B cell (primary cell): ENCODE data around the gene TRIM46. TPM values are rescaled to one million over a fixed set of nuclear protein-coding genes. Genes with fewer than 3 reads are reported as not detected.

ENCODE experiments used
- ATAC-seq: fragments of 200-7000 bp; cut with Tn5 transposase; one replicate; pipeline ENCODE4 v1.10.0; 2021; ENCODE audit warnings: low read depth, mild to moderate bottlenecking, moderate number of reproducible peaks, moderate library complexity
- CTCF ChIA-PET: fragments of 350-600 bp; sonication (Branson Sonifier 250); formaldehyde crosslinking; loops from one replicate; lab custom pipeline; 2021; ENCODE audit warnings: antibody characterized with exemption, inconsistent platforms; lab: Charles Lee
- POLR2A ChIA-PET: fragments of 350-600 bp; sonication (Branson Sonifier 250); formaldehyde crosslinking; loops from one replicate; lab custom pipeline; 2021; ENCODE audit warnings: antibody characterized with exemption; lab: Charles Lee
- DNase-seq: peaks from one replicate; pipeline ENCODE4 v3.0.0; 2013
- H2AFZ ChIP-seq: 2 replicates; pipeline ENCODE4 v1.6.1; 2012; ENCODE audit warnings: mild to moderate bottlenecking, low read depth, low read length; ENCODE audit not compliant: insufficient read depth, poor library complexity, severe bottlenecking
- H3K27ac ChIP-seq, 2 donors: 1 replicate in 1 of 2; 2 replicates in 1 of 2; pipeline ENCODE4 v1.5.1; 2012 to 2013; ENCODE audit warnings: low read length in 2 of 2, mild to moderate bottlenecking in 2 of 2, moderate library complexity in 1 of 2
- H3K27me3 ChIP-seq, 4 experiments: fragments of 200-600 bp in 1 of 4; sonication (generic) in 1 of 4; replicated peaks in 1 of 4; 1 replicate in 2 of 4; 2 replicates in 2 of 4; pipeline versions ENCODE4 v1.6.1 to v1.7.0; 2013 to 2016; ENCODE audit warnings: low read length in 3 of 4, mild to moderate bottlenecking in 2 of 4, mixed read lengths in 1 of 4, moderate library complexity in 1 of 4; ENCODE audit not compliant: insufficient read depth in 4 of 4, control insufficient read depth in 3 of 4; ENCODE audit errors: control extremely low read depth in 1 of 4
- H3K36me3 ChIP-seq, 2 experiments: replicated peaks in 1 of 2; 1 replicate in 1 of 2; 2 replicates in 1 of 2; pipeline versions ENCODE4 v1.6.1 to v1.7.1; 2013; ENCODE audit warnings: low read length in 1 of 2; ENCODE audit not compliant: insufficient read depth in 2 of 2, control insufficient read depth in 1 of 2; ENCODE audit errors: control extremely low read depth in 1 of 2, extremely low read depth in 1 of 2
- H3K4me1 ChIP-seq, 2 donors: fragments of 200-600 bp in 1 of 2; sonication (generic) in 1 of 2; 1 replicate in 1 of 2; 2 replicates in 1 of 2; pipeline versions ENCODE4 v1.5.1 to v1.6.1; 2013 to 2017; ENCODE audit warnings: low read length in 2 of 2; ENCODE audit not compliant: control insufficient read depth in 2 of 2, insufficient read depth in 2 of 2
- H3K4me2 ChIP-seq: replicated peaks from 2 replicates; pipeline ENCODE3; 2012; ENCODE audit warnings: mild to moderate bottlenecking, low read depth, low read length; ENCODE audit not compliant: poor library complexity, severe bottlenecking
- H3K4me3 ChIP-seq, 5 experiments: fragments of 200-600 bp in 1 of 5; sonication (generic) in 1 of 5; 1 replicate in 3 of 5; 2 replicates in 2 of 5; pipeline versions ENCODE4 v1.5.1 to v1.7.0; 2011 to 2016; ENCODE audit warnings: low read length in 4 of 5, mild to moderate bottlenecking in 4 of 5, low read depth in 2 of 5, control low read depth in 1 of 5, moderate library complexity in 1 of 5; ENCODE audit not compliant: insufficient read depth in 1 of 5; ENCODE audit errors: control extremely low read depth in 1 of 5, extremely low read depth in 1 of 5
- H3K79me2 ChIP-seq: fragments of 200-600 bp; sonication (generic); one replicate; pipeline ENCODE4 v1.6.0; 2016; ENCODE audit warnings: low read length; ENCODE audit not compliant: control insufficient read depth, insufficient read depth
- H3K9ac ChIP-seq: fragments of 200-600 bp; sonication (generic); 2 replicates; pipeline ENCODE4 v1.6.1; 2017; ENCODE audit warnings: mild to moderate bottlenecking, low read length, moderate library complexity
- H3K9me3 ChIP-seq, 3 donors: one replicate each; pipeline versions ENCODE4 v1.6.1 to v1.7.1; 2013; ENCODE audit warnings: low read length in 2 of 3; ENCODE audit not compliant: control insufficient read depth in 2 of 3, insufficient read depth in 1 of 3; ENCODE audit errors: control extremely low read depth in 1 of 3
- H4K20me1 ChIP-seq: 2 replicates; pipeline ENCODE4 v1.6.0; 2012; ENCODE audit warnings: mild to moderate bottlenecking, low read length; ENCODE audit not compliant: insufficient read depth, control insufficient read depth, poor library complexity, severe bottlenecking
- H3K27ac Mint-ChIP-seq: one replicate; pipeline ENCODE4 v1.8.0; 2021; ENCODE audit warnings: mixed read lengths
- H3K27me3 Mint-ChIP-seq: one replicate; pipeline ENCODE4 v1.8.0; 2021; ENCODE audit warnings: mixed read lengths
- H3K4me1 Mint-ChIP-seq: one replicate; pipeline ENCODE4 v1.8.0; 2021; ENCODE audit warnings: mixed read lengths
- H3K4me3 Mint-ChIP-seq: one replicate; pipeline ENCODE4 v1.8.0; 2021; ENCODE audit warnings: mixed read lengths
- H3K9me3 Mint-ChIP-seq: one replicate; pipeline ENCODE4 v1.8.0; 2022; ENCODE audit warnings: mixed read lengths; ENCODE audit not compliant: insufficient read depth
- CTCF ChIP-seq: fragments of 200-600 bp; IDR thresholded peaks from one replicate; pipeline ENCODE4 v1.8.0; 2022; ENCODE audit warnings: antibody characterized with exemption, mild to moderate bottlenecking
- EZH2 ChIP-seq: IDR thresholded peaks from 2 replicates; pipeline ENCODE4 v1.6.1; 2012; ENCODE audit warnings: borderline replicate concordance, low read depth, mild to moderate bottlenecking, moderate library complexity, low read length; ENCODE audit not compliant: insufficient read depth, poor library complexity, severe bottlenecking
- WGBS: methylation state at CpG from one replicate; pipeline ENCODE4 v1.1.5; 2013; ENCODE audit warnings: missing lambda C conversion rate; ENCODE audit not compliant: insufficient coverage; 5-methylcytosine and 5-hydroxymethylcytosine counted together
- intact Hi-C: fragments of 100-400 bp; cut with micrococcal nuclease; formaldehyde crosslinking; loops from one replicate; pipeline ENCODE4 v1.10.0; 2022
- polyA plus RNA-seq: library from polyadenylated mRNA; depleted of rRNA; stranded (reverse); fragments of >200 nt; gene quantifications from 2 replicates; pipeline ENCODE4 v1.2.3, GENCODE V29; 2012
- total RNA-seq, 2 donors: library from RNA; stranded (reverse); fragments of 120-200 nt in 1 of 2; gene quantifications; 1 replicate in 1 of 2; 2 replicates in 1 of 2; pipeline versions ENCODE4 v1.2.3 to v1.2.4, GENCODE V29; 2013 to 2022

TRIM46 gene
- total and polyA plus RNA-seq, 2 donors (not counting 1 experiment from before 2014, with no cell fraction given) = 2.6 to 3.4 TPM

DNA sequence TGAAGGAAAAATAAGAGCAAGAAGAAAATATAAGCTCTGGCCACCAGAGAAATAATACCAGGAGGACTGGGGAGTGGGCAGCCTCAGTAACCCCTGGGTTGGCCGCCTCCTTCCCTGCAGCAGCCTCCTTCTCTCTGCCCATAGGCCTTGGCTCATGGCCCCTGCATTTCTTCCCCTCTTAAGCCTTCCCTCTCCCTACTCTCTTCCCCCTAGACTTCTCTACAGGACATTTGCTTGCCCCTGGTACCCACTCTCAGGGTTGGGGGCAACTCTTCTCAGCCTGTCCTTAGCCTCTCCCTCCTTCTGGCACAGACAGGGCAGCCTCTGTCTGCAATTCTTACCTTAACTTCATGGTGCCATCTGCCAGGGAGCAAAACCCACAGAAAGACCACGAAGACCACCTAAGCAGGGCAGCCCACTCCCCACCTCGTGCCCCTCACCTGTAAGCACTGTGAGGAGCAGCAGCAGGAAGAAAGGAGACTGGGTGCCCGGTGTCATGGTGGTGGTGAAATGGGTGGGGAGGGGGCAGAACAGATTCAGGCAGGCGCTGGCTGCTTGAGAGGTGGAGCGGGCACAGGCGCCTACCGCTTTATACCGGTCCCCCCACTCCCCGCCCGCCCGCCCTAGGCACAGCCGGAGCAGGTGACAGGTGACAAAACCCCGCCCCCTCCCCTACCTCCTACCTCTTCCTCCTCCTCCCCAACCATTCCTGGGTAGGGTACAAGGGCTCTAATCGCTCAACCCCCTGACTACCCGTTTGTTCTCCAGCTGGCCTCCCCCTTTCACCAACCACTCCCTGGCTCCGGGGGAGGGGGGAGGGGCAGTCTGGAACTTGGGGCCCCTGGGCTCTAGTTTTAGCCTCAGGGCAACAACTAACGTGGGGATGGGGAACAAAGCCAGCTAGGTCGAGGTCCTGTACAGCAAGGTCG is 19.0 kb downstream of the TRIM46 start:
- intact Hi-C loops = loop anchor here (2.0 to 5.0 kb wide), 3 partner anchors 16 to 35 kb away; partner anchors contain the start of gene MTX1
- peaks cover 15 to 23% of the 10 kb centered on the region in 2 donors for H3K4me1 ChIP-seq
- CTCF ChIA-PET = interaction anchor here (0.6 to 7.7 kb wide), 20 partner anchors 8 to 370 kb away, joined by 3 to 196 read pairs (median 6); partner anchors contain the start of genes ASH1L, EFNA4, KRTCAP2 and MTX1
- Mint-ChIP-seq H3K4me1 (peaks cover 34% of the 10 kb centered on the region), H3K4me3 (peak overlapping the region; percentile 91), H3K9me3 (no peaks in the 10 kb centered on the region), H3K27me3 (no peaks in the 10 kb centered on the region), H3K27ac (no peak overlapping the region)
- POLR2A ChIA-PET = interaction anchor here (0.5 to 2.3 kb wide), 8 partner anchors 7 to 57 kb away, joined by 5 to 15 read pairs (median 8); partner anchors contain the start of genes KRTCAP2 and SLC50A1
- 50% methylated on average over 2 of the region's 20 CpGs for WGBS
- H3K27ac ChIP-seq = no peak overlapping the region
- DNase-seq = no peak
- peak overlapping the region in 4 of 5 experiments; percentile 46 to 74 (median 52) for H3K4me3 ChIP-seq
- H2AFZ ChIP-seq = peak overlapping the region; percentile 83
- H4K20me1 ChIP-seq = no peaks in the 10 kb centered on the region
- ATAC-seq = no peak
- H3K27me3 ChIP-seq = peaks cover 0 to 19% (median 1%) of the 10 kb centered on the region in 4 experiments
- H3K9me3 ChIP-seq = peaks cover 0 to 5% (median 0%) of the 10 kb centered on the region in 3 donors
- peak overlapping the region; percentile 98 for H3K4me2 ChIP-seq
- TF ChIP-seq CTCF = no peak
- TF ChIP-seq EZH2 = no peak
- no peaks in the 10 kb centered on the region for H3K36me3 ChIP-seq
- peak overlapping the region; percentile 67 for H3K9ac ChIP-seq
- H3K79me2 ChIP-seq = no peaks in the 10 kb centered on the region
